Uterus (tissue), 4 donors: ENCODE results near the gene TNS4. TPM values are rescaled to one million over a fixed set of nuclear protein-coding genes. Genes with fewer than 3 reads are reported as not detected.

Experiments
- DNase-seq, 2 donors: peaks; one replicate each; pipeline ENCODE4 v3.0.0-alpha.2; 2019 to 2020
- H3K27ac ChIP-seq, 2 donors: fragments of 200-600 bp; sonication (generic); 1 replicate in 1 of 2; 2 replicates in 1 of 2; pipeline ENCODE4 v1.5.1; 2016 to 2018
- H3K27me3 ChIP-seq, 2 donors: fragments of 200-600 bp; sonication (generic); one replicate each; pipeline ENCODE4 v1.5.1; 2018 to 2019; ENCODE audit warnings: control low read depth in 1 of 2
- H3K36me3 ChIP-seq, 2 donors: fragments of 200-600 bp; sonication (generic); one replicate each; pipeline ENCODE4 v1.5.1; 2019; ENCODE audit warnings: control low read depth in 1 of 2
- H3K4me1 ChIP-seq, 2 donors: fragments of 200-600 bp; sonication (generic); one replicate each; pipeline ENCODE4 v1.5.1; 2018 to 2019; ENCODE audit warnings: control low read depth in 1 of 2
- H3K4me3 ChIP-seq, 2 donors: fragments of 200-600 bp; sonication (generic); 1 replicate in 1 of 2; 2 replicates in 1 of 2; pipeline ENCODE4 v1.5.1; 2018 to 2019; ENCODE audit warnings: mild to moderate bottlenecking in 1 of 2
- H3K9me3 ChIP-seq, 2 donors: fragments of 200-600 bp; sonication (generic); one replicate each; pipeline ENCODE4 v1.5.1; 2019; ENCODE audit warnings: control low read depth in 1 of 2
- CTCF ChIP-seq, 4 experiments: fragments of 200-600 bp in 2 of 4; fragments of 450-650 bp in 2 of 4; sonication (generic) in 2 of 4; IDR thresholded peaks; one replicate each; pipeline ENCODE4 v1.5.1; 2016 to 2019; ENCODE audit warnings: antibody characterized with exemption in 4 of 4, mild to moderate bottlenecking in 2 of 4, moderate library complexity in 1 of 4
- POLR2A ChIP-seq, 2 donors: fragments of 450-650 bp; IDR thresholded peaks; one replicate each; pipeline ENCODE4 v1.6.1; 2016; ENCODE audit warnings: antibody characterized with exemption in 2 of 2, mild to moderate bottlenecking in 1 of 2, moderate library complexity in 1 of 2
- intact Hi-C: fragments of 100-400 bp; cut with DNase I; formaldehyde crosslinking; loops from one replicate; pipeline ENCODE4 v1.15.1; 2023; ENCODE audit warnings: low total_unique reads
- total RNA-seq, 4 donors: library from RNA; depleted of rRNA in 3 of 4; stranded (reverse); fragments of >200 nt in 3 of 4; gene quantifications; one replicate each; pipeline versions ENCODE4 v1.1.0 to v1.2.4, GENCODE V29; 2014 to 2023
- donor health status: DM: yes; HTN: yes; CAD: no.

TNS4 gene
- total RNA-seq, 4 donors from 2014 or later, result 0.09 to 2.6 (median 0.28) TPM; not detected in 1

DNA sequence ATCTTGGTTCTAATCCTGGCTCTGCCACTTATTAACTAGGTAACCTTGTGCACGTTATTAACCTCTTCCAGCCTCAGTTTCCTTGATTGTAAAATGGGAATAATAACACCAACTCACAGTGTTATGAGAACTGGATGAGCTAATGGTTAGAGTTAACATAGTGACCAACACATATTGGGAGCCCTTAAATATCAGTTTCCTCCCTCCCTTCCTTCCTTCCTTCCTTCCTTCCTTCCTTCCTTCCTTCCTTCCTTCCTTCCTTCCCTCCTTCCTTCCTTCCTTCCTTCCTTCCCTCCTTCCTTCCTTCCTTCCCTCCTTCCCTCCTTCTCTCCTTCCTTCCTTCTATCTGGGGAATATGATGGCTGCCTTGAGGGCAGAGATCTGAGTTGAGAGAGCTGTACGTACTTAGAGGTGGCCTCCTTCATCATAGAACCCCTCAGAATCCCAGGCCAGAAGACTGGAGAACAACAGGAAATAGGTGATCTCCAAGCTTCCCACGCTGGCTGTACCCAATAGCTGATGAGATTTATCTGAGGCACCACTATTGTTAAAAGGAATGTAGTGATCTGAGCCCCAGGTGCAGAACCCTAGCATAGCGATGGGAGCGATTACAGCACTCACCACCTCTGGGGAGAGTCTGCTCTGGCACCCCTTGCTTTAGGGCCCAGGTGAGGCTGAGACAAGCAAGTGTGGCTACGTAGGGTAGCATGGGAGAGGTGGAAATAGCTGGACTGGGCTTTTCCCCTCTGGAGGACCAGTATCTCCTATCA is 37.7 kb upstream of the TNS4 start:
- intact Hi-C loops, result loop anchor here (10.0 kb wide), 2 partner anchors 64 to 184 kb away; no protein-coding TSS in a partner anchor
- Histone ChIP-seq H3K4me3 (no peak overlapping the region), H3K4me1 (peaks cover 22 to 37% of the 10 kb centered on the region in 2 donors), H3K27ac (peak overlapping the region; percentile 93 to 98), H3K27me3 (no peaks in the 10 kb centered on the region), H3K36me3 (no peaks in the 10 kb centered on the region), H3K9me3 (no peaks in the 10 kb centered on the region)
- TF ChIP-seq POLR2A (IDR thresholded peaks at IDR 0.05), result no peak
- no peak for TF ChIP-seq CTCF (IDR thresholded peaks at IDR 0.05)
- DNase-seq, result no peak

DNA sequence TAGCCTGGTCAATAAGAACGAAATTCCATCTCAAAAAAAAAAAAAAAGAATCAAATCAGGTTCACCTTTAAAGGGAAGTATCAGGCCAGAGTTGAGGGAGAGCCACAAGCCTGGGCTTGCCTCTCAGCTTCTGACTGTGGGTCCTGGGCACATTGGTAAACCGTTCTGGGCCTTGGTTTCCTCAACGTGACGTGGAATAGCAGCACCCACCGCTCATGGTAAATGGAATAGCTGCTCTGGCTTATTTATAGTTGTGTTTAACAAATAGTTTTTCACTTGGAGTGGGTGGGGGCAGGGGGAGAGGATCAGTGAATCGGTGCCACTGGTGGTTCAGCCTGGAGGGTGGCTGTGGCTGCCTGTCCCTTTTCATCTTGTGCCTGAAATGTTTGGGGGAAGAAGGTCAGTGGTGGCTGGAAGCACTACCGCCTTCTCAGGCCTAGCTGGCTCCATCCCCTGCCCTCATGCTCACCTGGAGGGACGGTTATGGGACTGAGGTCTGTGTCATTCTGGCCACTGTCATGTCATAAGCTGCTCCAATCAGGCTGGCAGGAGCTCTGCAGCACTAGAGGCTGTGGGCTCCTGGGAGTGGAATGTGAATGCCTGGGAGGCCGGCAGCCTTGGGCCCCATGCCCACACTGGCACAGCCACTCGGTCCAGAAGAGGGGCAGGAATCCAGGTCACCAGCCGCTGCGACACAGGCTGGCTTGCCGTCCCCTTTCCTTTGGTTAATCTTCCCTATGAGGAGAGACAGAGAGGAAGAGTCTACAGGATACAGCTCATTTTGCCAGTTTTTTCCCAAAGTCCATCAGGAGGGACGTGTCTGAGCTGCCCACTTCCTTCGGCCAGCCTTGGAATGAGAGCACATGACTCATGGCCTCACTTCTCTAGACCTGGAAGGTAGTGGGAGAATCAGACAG is 36.9 kb upstream of the TNS4 start:
- no peaks in the 10 kb centered on the region for H3K27me3 ChIP-seq
- peak overlapping the region; percentile 93 to 98 for H3K27ac ChIP-seq
- intact Hi-C loops, result loop anchor here (10.0 kb wide), 2 partner anchors 63 to 183 kb away; no protein-coding TSS in a partner anchor
- no peaks in the 10 kb centered on the region for H3K36me3 ChIP-seq
- peaks cover 18 to 30% of the 10 kb centered on the region in 2 donors for H3K4me1 ChIP-seq
- TF ChIP-seq CTCF (IDR thresholded peaks at IDR 0.05) (no peak), POLR2A (IDR thresholded peaks at IDR 0.05) (no peak)
- peak in 1 of 2 donors; percentile 40 for DNase-seq
- no peaks in the 10 kb centered on the region for H3K9me3 ChIP-seq
- no peak overlapping the region for H3K4me3 ChIP-seq

- no peak for TF ChIP-seq POLR2A (IDR thresholded peaks at IDR 0.05)
- TF ChIP-seq CTCF (IDR thresholded peaks at IDR 0.05), result no peak
- Histone ChIP-seq H3K9me3 (no peaks in the 10 kb centered on the region), H3K27ac (peak overlapping the region; percentile 93 to 98), H3K4me1 (peaks cover 4 to 28% of the 10 kb centered on the region in 2 donors), H3K27me3 (no peaks in the 10 kb centered on the region), H3K4me3 (no peak overlapping the region), H3K36me3 (no peaks in the 10 kb centered on the region)
- DNase-seq, result peak; percentile 62 to 72
- intact Hi-C loops, result loop anchor here (10.0 kb wide), 2 partner anchors 62 to 182 kb away; no protein-coding TSS in a partner anchor
Observed at GRCh38 chr17:40536295-40537171, 35.1 kb upstream of the TNS4 start.

- no peak overlapping the region for H3K4me3 ChIP-seq
- intact Hi-C loops, result loop anchor here (10.0 kb wide), 2 partner anchors 61 to 181 kb away; no protein-coding TSS in a partner anchor
- H3K4me1 ChIP-seq, result peaks cover 0 to 25% of the 10 kb centered on the region in 2 donors
- TF ChIP-seq CTCF (IDR thresholded peaks at IDR 0.05), result no peak
- TF ChIP-seq POLR2A (IDR thresholded peaks at IDR 0.05), result no peak
- H3K27ac ChIP-seq, result peak overlapping the region; percentile 93 to 98
- H3K27me3 ChIP-seq, result no peaks in the 10 kb centered on the region
- DNase-seq, result peak in 1 of 2 donors; percentile 14
- no peaks in the 10 kb centered on the region for H3K36me3 ChIP-seq
- H3K9me3 ChIP-seq, result no peaks in the 10 kb centered on the region
Observed at GRCh38 chr17:40535924-40536294, 34.5 kb upstream of the TNS4 start.
